Neural progenitor cell (in vitro differentiated cells): ENCODE results near the gene C6orf132. TPM values are rescaled to one million over a fixed set of nuclear protein-coding genes. Genes with fewer than 3 reads are reported as not detected.

ENCODE experiments used
- DNase-seq: peaks from one replicate; pipeline ENCODE4 v3.0.0-alpha.2; 2016; ENCODE audit warnings: low spot score
- H2AFZ ChIP-seq: fragments of 200-600 bp; sonication (generic); replicated peaks from 2 replicates; pipeline ENCODE4 v1.6.1; 2016; ENCODE audit warnings: antibody characterized with exemption
- H3F3A ChIP-seq: fragments of 200-600 bp; sonication (generic); 2 replicates; pipeline ENCODE4 v1.6.1; 2016; ENCODE audit warnings: antibody characterized with exemption, low read depth
- H3K27ac ChIP-seq: fragments of 200-600 bp; sonication (generic); 2 replicates; pipeline ENCODE4 v1.5.1; 2016; ENCODE audit warnings: mild to moderate bottlenecking
- H3K27me3 ChIP-seq: fragments of 200-600 bp; sonication (generic); 2 replicates; pipeline ENCODE4 v1.6.1; 2016; ENCODE audit warnings: mild to moderate bottlenecking, moderate library complexity
- H3K36me3 ChIP-seq: fragments of 200-600 bp; sonication (generic); 2 replicates; pipeline ENCODE4 v1.5.1; 2016
- H3K4me1 ChIP-seq: fragments of 200-600 bp; sonication (generic); 2 replicates; pipeline ENCODE4 v1.6.1; 2016; ENCODE audit warnings: mixed run types
- H3K4me2 ChIP-seq: fragments of 200-600 bp; sonication (generic); 2 replicates; pipeline ENCODE4 v1.6.1; 2016
- H3K4me3 ChIP-seq: fragments of 200-600 bp; sonication (generic); 2 replicates; pipeline ENCODE4 v1.5.1; 2016
- H3K79me2 ChIP-seq: fragments of 200-600 bp; sonication (generic); 2 replicates; pipeline ENCODE4 v1.6.1; 2016; ENCODE audit warnings: low read depth
- H3K9ac ChIP-seq: fragments of 200-600 bp; sonication (generic); 2 replicates; pipeline ENCODE4 v1.6.1; 2016
- H3K9me3 ChIP-seq: fragments of 200-600 bp; sonication (generic); 2 replicates; pipeline ENCODE4 v1.5.1; 2016; ENCODE audit warnings: low read depth
- H4K20me1 ChIP-seq: fragments of 200-600 bp; sonication (generic); 2 replicates; pipeline ENCODE4 v1.6.1; 2016; ENCODE audit warnings: low read depth
- H3K27ac Mint-ChIP-seq: 3 replicates; pipeline ENCODE4 v1.8.0; 2021; ENCODE audit warnings: mixed read lengths
- H3K27me3 Mint-ChIP-seq: 2 replicates; pipeline ENCODE4 v1.8.0; 2022; ENCODE audit warnings: low read depth, mild to moderate bottlenecking, inconsistent platforms, moderate library complexity, mixed read lengths; ENCODE audit not compliant: insufficient read depth
- H3K36me3 Mint-ChIP-seq: 3 replicates; pipeline ENCODE4 v1.8.0; 2021; ENCODE audit warnings: mixed read lengths
- H3K4me1 Mint-ChIP-seq: 3 replicates; pipeline ENCODE4 v1.8.0; 2021; ENCODE audit warnings: mixed read lengths
- H3K4me3 Mint-ChIP-seq: 3 replicates; pipeline ENCODE4 v1.8.0; 2021; ENCODE audit warnings: mild to moderate bottlenecking, moderate library complexity, mixed read lengths
- H3K9me3 Mint-ChIP-seq: 3 replicates; pipeline ENCODE4 v1.8.0; 2020; ENCODE audit warnings: mixed read lengths
- EZH2 ChIP-seq: fragments of 200-600 bp; sonication (generic); IDR thresholded peaks from 2 replicates; pipeline ENCODE4 v1.6.1; 2017; ENCODE audit warnings: antibody characterized with exemption, mild to moderate bottlenecking, moderate library complexity
- EZH2phosphoT487 ChIP-seq: fragments of 200-600 bp; sonication (generic); IDR thresholded peaks from 2 replicates; pipeline ENCODE4 v1.6.1; 2017; ENCODE audit warnings: antibody characterized with exemption
- total RNA-seq: library from RNA; depleted of rRNA; stranded (reverse); fragments of >200 nt; gene quantifications from 2 replicates; pipeline ENCODE4 v1.2.3, GENCODE V29; 2015; ENCODE audit warnings: low replicate concordance
- TF ChIP-seq, protein P1 (sequence below): fragments of 200-600 bp; sonication (generic); IDR thresholded peaks from 2 replicates; pipeline ENCODE4 v1.5.1; 2017; ENCODE audit warnings: antibody characterized with exemption, mild to moderate bottlenecking

C6orf132 gene
- total RNA-seq, 1 donor from 2014 or later, result 1.8 TPM

DNA sequence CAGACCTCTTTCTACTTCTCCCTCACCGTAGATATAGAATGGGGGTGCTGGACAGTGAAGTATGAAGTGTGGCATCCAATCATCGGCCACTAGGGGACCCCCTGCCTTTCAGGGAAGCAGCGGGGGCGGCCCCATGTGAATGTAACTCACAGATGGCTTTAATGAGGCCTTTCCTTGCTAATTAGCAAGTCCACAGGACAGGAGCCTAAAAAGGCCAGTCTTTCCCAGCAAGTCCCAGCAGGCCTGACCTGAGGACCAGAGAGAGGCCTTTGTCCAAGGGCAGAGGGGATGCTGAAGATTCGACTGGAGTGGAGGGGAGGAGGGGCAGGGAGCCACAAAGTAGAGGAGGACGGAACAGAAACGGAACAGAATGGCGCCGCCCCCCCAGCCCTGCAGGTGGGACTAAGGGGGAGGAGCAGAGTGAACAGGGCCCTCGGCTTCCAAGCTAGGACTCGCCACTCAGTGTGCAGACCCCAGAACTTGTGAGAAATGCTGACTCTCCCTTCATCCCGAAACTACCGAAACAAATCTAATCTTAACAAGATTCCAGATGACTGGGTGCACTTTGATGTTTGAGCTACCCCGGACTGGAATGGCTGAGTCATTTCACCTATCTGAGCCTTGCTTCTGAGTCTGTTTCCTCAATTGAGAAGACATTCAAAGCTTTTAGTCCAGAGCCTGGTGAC is 5.8 kb downstream of the C6orf132 start:
- peaks cover 1% of the 10 kb centered on the region for H3K9me3 Mint-ChIP-seq
- DNase-seq, result peak; percentile 90
- peaks cover 60% of the 10 kb centered on the region for H3K4me1 Mint-ChIP-seq
- peak overlapping the region; percentile 67 for H3K4me2 ChIP-seq
- H3K27me3 ChIP-seq, result peaks cover 31% of the 10 kb centered on the region
- H4K20me1 ChIP-seq, result peaks cover 17% of the 10 kb centered on the region
- peaks cover 19% of the 10 kb centered on the region for H3K79me2 ChIP-seq
- peak; percentile 96 for TF ChIP-seq EZH2phosphoT487
- TF ChIP-seq, protein P1, sequence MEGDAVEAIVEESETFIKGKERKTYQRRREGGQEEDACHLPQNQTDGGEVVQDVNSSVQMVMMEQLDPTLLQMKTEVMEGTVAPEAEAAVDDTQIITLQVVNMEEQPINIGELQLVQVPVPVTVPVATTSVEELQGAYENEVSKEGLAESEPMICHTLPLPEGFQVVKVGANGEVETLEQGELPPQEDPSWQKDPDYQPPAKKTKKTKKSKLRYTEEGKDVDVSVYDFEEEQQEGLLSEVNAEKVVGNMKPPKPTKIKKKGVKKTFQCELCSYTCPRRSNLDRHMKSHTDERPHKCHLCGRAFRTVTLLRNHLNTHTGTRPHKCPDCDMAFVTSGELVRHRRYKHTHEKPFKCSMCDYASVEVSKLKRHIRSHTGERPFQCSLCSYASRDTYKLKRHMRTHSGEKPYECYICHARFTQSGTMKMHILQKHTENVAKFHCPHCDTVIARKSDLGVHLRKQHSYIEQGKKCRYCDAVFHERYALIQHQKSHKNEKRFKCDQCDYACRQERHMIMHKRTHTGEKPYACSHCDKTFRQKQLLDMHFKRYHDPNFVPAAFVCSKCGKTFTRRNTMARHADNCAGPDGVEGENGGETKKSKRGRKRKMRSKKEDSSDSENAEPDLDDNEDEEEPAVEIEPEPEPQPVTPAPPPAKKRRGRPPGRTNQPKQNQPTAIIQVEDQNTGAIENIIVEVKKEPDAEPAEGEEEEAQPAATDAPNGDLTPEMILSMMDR, result peak; percentile 67
- TF ChIP-seq EZH2, result no peak
- H3K4me3 Mint-ChIP-seq, result peak overlapping the region; percentile 77
- H3K27me3 Mint-ChIP-seq, result peaks cover 7% of the 10 kb centered on the region
- peak overlapping the region; percentile 95 for H3K27ac Mint-ChIP-seq
- no peak overlapping the region for H3K9ac ChIP-seq
- no peaks in the 10 kb centered on the region for H3K36me3 Mint-ChIP-seq
- peaks cover 65% of the 10 kb centered on the region for H3F3A ChIP-seq
- H3K36me3 ChIP-seq, result no peaks in the 10 kb centered on the region
- peak overlapping the region; percentile 17 for H3K27ac ChIP-seq
- H2AFZ ChIP-seq, result no peak overlapping the region
- no peaks in the 10 kb centered on the region for H3K9me3 ChIP-seq
- peaks cover 51% of the 10 kb centered on the region for H3K4me1 ChIP-seq
- H3K4me3 ChIP-seq, result peak overlapping the region; percentile 26

DNA sequence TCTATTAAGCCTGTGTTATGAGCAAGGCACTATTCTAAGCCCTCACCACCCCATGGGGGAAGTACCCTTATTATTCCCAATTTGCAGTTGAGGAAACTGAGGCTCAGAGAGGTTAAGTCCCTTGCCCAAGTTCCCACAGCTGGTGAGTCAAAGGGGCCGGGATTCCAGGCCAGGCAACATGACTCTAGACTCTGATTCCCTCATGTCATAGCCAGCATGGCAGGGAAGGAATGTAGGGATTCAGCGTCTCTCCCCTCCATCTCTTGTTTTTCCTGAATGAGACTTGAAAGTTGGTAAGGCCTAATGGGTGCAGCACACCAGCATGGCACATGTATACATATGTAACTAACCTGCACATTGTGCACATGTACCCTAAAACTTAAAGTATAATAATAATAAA is 6.7 kb downstream of the C6orf132 start:
- Histone ChIP-seq H3K4me2 (no peak overlapping the region), H3K27ac (no peak overlapping the region)
- no peak overlapping the region for H3K27ac Mint-ChIP-seq

DNA sequence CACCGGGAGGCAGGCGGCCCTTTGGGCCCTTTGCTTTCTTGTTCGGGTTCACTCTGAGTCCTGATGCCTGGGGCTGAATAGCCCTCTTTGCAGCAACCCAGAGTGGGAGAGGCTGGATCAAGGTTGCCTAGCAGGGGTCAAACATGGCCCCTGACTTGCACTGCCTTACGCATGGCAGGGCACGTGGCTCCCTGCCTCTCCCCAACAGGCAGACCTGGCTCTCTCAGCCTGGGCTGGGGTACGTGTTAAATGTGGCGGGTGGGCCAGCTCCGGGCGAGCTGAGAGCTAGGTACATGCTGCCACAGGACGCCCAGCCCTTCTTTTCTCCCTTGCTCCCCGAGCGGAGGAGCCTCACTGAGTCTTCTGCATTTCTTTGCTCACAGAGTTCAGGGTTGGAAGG is 7.3 kb downstream of the C6orf132 start:
- H3K9me3 Mint-ChIP-seq, result peaks cover 2% of the 10 kb centered on the region
- no peak overlapping the region for H3K4me3 Mint-ChIP-seq
- no peak for DNase-seq
- peak overlapping the region; percentile 9 for H3K27ac Mint-ChIP-seq
- Histone ChIP-seq H3K9ac (no peak overlapping the region), H3K27me3 (peaks cover 18% of the 10 kb centered on the region), H3K4me3 (no peak overlapping the region), H3K9me3 (no peaks in the 10 kb centered on the region), H2AFZ (no peak overlapping the region), H3K27ac (no peak overlapping the region), H3F3A (peaks cover 55% of the 10 kb centered on the region), H3K4me1 (peaks cover 42% of the 10 kb centered on the region), H3K79me2 (peaks cover 4% of the 10 kb centered on the region), H4K20me1 (peaks cover 17% of the 10 kb centered on the region), H3K4me2 (no peak overlapping the region), H3K36me3 (no peaks in the 10 kb centered on the region)
- peaks cover 46% of the 10 kb centered on the region for H3K4me1 Mint-ChIP-seq
- no peaks in the 10 kb centered on the region for H3K36me3 Mint-ChIP-seq
- TF ChIP-seq, protein P1, result no peak
- TF ChIP-seq EZH2, result no peak
- TF ChIP-seq EZH2phosphoT487, result no peak
- peaks cover 3% of the 10 kb centered on the region for H3K27me3 Mint-ChIP-seq

More for the DNA sequence above, 6.7 kb downstream of the C6orf132 start:
- peaks cover 22% of the 10 kb centered on the region for H3K27me3 ChIP-seq
- no peaks in the 10 kb centered on the region for H3K36me3 ChIP-seq
- peaks cover 46% of the 10 kb centered on the region for H3K4me1 ChIP-seq
- Mint-ChIP-seq H3K9me3 (peaks cover 2% of the 10 kb centered on the region), H3K4me3 (no peak overlapping the region), H3K4me1 (peaks cover 51% of the 10 kb centered on the region), H3K27me3 (peaks cover 2% of the 10 kb centered on the region), H3K36me3 (no peaks in the 10 kb centered on the region)
- peaks cover 17% of the 10 kb centered on the region for H4K20me1 ChIP-seq
- peaks cover 59% of the 10 kb centered on the region for H3F3A ChIP-seq
- no peaks in the 10 kb centered on the region for H3K9me3 ChIP-seq
- H3K79me2 ChIP-seq, result peaks cover 9% of the 10 kb centered on the region
- no peak overlapping the region for H3K4me3 ChIP-seq
- H3K9ac ChIP-seq, result no peak overlapping the region
- no peak for DNase-seq
- TF ChIP-seq EZH2, result no peak
- no peak overlapping the region for H2AFZ ChIP-seq

DNA sequence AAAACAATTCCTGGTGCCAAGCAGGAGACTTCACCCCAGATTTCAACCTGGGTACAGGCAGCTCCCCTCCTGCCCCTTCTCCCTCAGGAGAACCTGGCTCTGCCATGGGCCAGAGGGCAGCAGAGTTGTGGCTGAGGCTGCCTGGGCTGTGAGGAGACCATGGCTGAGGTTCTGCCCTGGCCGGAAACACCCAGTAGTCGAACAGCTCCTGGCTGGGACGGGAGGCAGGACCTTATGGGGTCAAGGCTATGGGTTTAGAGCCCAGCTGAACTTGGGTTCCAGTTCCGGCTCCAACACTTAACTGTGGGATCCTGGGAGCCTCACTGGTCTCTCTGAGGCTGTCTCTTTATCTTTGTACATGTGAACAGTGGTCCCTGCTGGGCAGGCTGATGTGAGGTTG is 8.5 kb downstream of the C6orf132 start:
- H3K27me3 Mint-ChIP-seq, result peaks cover 3% of the 10 kb centered on the region
- no peak overlapping the region for H2AFZ ChIP-seq
- H3K36me3 ChIP-seq, result no peaks in the 10 kb centered on the region
- H3F3A ChIP-seq, result peaks cover 43% of the 10 kb centered on the region
- no peak overlapping the region for H3K4me3 ChIP-seq
- no peaks in the 10 kb centered on the region for H3K9me3 ChIP-seq
- peaks cover 2% of the 10 kb centered on the region for H3K9me3 Mint-ChIP-seq
- H3K4me1 Mint-ChIP-seq, result peaks cover 35% of the 10 kb centered on the region
- H4K20me1 ChIP-seq, result peaks cover 17% of the 10 kb centered on the region
- H3K9ac ChIP-seq, result no peak overlapping the region
- H3K27ac Mint-ChIP-seq, result no peak overlapping the region
- peaks cover 18% of the 10 kb centered on the region for H3K27me3 ChIP-seq
- no peaks in the 10 kb centered on the region for H3K79me2 ChIP-seq
- no peak for DNase-seq
- H3K4me1 ChIP-seq, result peaks cover 33% of the 10 kb centered on the region
- TF ChIP-seq EZH2phosphoT487 (no peak), EZH2 (no peak)
- TF ChIP-seq, protein P1, result no peak
- H3K27ac ChIP-seq, result no peak overlapping the region
- H3K4me2 ChIP-seq, result no peak overlapping the region
- H3K4me3 Mint-ChIP-seq, result no peak overlapping the region
- no peaks in the 10 kb centered on the region for H3K36me3 Mint-ChIP-seq
